Measurements from ENCODE around the gene NMT2.

- TF ChIP-seq EP300 (IDR thresholded peaks at IDR 0.05) (no peak), CTCF (IDR thresholded peaks at IDR 0.05) (no peak), POLR2A (IDR thresholded peaks at IDR 0.05) (no peak)
Observed at GRCh38 chr10:15069230-15069629, 99.3 kb downstream of the NMT2 start.

All from sigmoid colon (tissue), 4 donors.